Ascending aorta (tissue), 2 donors: Measurements from ENCODE around the gene DLG1. TPM values are rescaled to one million over a fixed set of nuclear protein-coding genes. Genes with fewer than 3 reads are reported as not detected.

ENCODE experiments used
- DNase-seq, 2 donors: peaks; one replicate each; pipeline ENCODE4 v3.0.0-alpha.2; 2019; ENCODE audit warnings: low spot score in 2 of 2
- H3K27ac ChIP-seq, 2 donors: fragments of 200-600 bp; sonication (generic); one replicate each; pipeline ENCODE4 v1.5.1; 2016 to 2017; ENCODE audit warnings: mild to moderate bottlenecking in 1 of 2
- H3K27me3 ChIP-seq: fragments of 200-600 bp; sonication (generic); one replicate; pipeline ENCODE4 v1.5.1; 2017
- H3K36me3 ChIP-seq, 2 donors: fragments of 200-600 bp; sonication (generic); one replicate each; pipeline ENCODE4 v1.5.1; 2016
- H3K4me1 ChIP-seq, 2 donors: fragments of 200-600 bp; sonication (generic); one replicate each; pipeline ENCODE4 v1.5.1; 2016 to 2017; ENCODE audit warnings: mild to moderate bottlenecking in 1 of 2
- H3K4me3 ChIP-seq, 2 donors: fragments of 200-600 bp; sonication (generic); one replicate each; pipeline ENCODE4 v1.5.1; 2016 to 2017; ENCODE audit warnings: mild to moderate bottlenecking in 1 of 2
- H3K9me3 ChIP-seq, 2 donors: fragments of 200-600 bp; sonication (generic); one replicate each; pipeline ENCODE4 v1.5.1; 2016
- CTCF ChIP-seq, 3 experiments: fragments of 200-600 bp in 2 of 3; fragments of 450-650 bp in 1 of 3; sonication (generic) in 2 of 3; IDR thresholded peaks; one replicate each; pipeline ENCODE4 v1.5.1; 2016 to 2019; ENCODE audit warnings: antibody characterized with exemption in 3 of 3, mild to moderate bottlenecking in 1 of 3, moderate library complexity in 1 of 3
- intact Hi-C: fragments of 100-400 bp; cut with DNase I; formaldehyde crosslinking; loops from one replicate; pipeline ENCODE4 v1.15.1; 2023
- total RNA-seq: library from RNA; depleted of rRNA; stranded (reverse); fragments of >200 nt; gene quantifications from one replicate; pipeline ENCODE4 v1.1.0, GENCODE V29; 2016

Gene DLG1
- total RNA-seq, 1 donor from 2014 or later = 31.0 TPM

GRCh38 chr3:197083486-197083885, 214.9 kb downstream of the DLG1 start:
- Histone ChIP-seq H3K36me3 (no peaks in the 10 kb centered on the region), H3K27me3 (no peaks in the 10 kb centered on the region), H3K27ac (no peak overlapping the region), H3K9me3 (no peaks in the 10 kb centered on the region), H3K4me1 (no peaks in the 10 kb centered on the region), H3K4me3 (no peak overlapping the region)
- DNase-seq = no peak
- intact Hi-C loops = no loop called here
- no peak for TF ChIP-seq CTCF (IDR thresholded peaks at IDR 0.05)

GRCh38 chr3:197082871-197083270, 215.5 kb downstream of the DLG1 start:
- Histone ChIP-seq H3K27me3 (no peaks in the 10 kb centered on the region), H3K4me1 (no peaks in the 10 kb centered on the region), H3K4me3 (no peak overlapping the region), H3K36me3 (peaks cover 0 to 1% of the 10 kb centered on the region in 2 donors), H3K9me3 (no peaks in the 10 kb centered on the region), H3K27ac (no peak overlapping the region)
- DNase-seq = no peak
- TF ChIP-seq CTCF (IDR thresholded peaks at IDR 0.05) = no peak
- intact Hi-C loops = no loop called here

- Histone ChIP-seq H3K36me3 (peaks cover 5 to 6% of the 10 kb centered on the region in 2 donors), H3K9me3 (no peaks in the 10 kb centered on the region), H3K27me3 (no peaks in the 10 kb centered on the region), H3K4me3 (no peak overlapping the region), H3K4me1 (no peaks in the 10 kb centered on the region), H3K27ac (no peak overlapping the region)
- intact Hi-C loops = no loop called here
- no peak for TF ChIP-seq CTCF (IDR thresholded peaks at IDR 0.05)
- DNase-seq = no peak
These were observed 218.1 kb downstream of the DLG1 start for GRCh38 chr3:197080344-197080743.

GRCh38 chr3:197076415-197076814, 222.0 kb downstream of the DLG1 start:
- H3K9me3 ChIP-seq = no peaks in the 10 kb centered on the region
- no peak for TF ChIP-seq CTCF (IDR thresholded peaks at IDR 0.05)
- H3K36me3 ChIP-seq = peaks cover 5 to 6% of the 10 kb centered on the region in 2 donors
- H3K4me3 ChIP-seq = no peak overlapping the region
- no peak overlapping the region for H3K27ac ChIP-seq
- no peak for DNase-seq
- intact Hi-C loops = no loop called here
- H3K27me3 ChIP-seq = no peaks in the 10 kb centered on the region
- no peaks in the 10 kb centered on the region for H3K4me1 ChIP-seq

- no peak for TF ChIP-seq CTCF (IDR thresholded peaks at IDR 0.05)
- Histone ChIP-seq H3K36me3 (peaks cover 0 to 14% of the 10 kb centered on the region in 2 donors), H3K4me3 (no peak overlapping the region), H3K27me3 (no peaks in the 10 kb centered on the region), H3K27ac (no peak overlapping the region), H3K9me3 (no peaks in the 10 kb centered on the region), H3K4me1 (no peaks in the 10 kb centered on the region)
- intact Hi-C loops = no loop called here
- DNase-seq = no peak
These were observed 230.3 kb downstream of the DLG1 start for GRCh38 chr3:197068077-197068476.

- no peak for TF ChIP-seq CTCF (IDR thresholded peaks at IDR 0.05)
- intact Hi-C loops = no loop called here
- no peaks in the 10 kb centered on the region for H3K4me1 ChIP-seq
- no peak for DNase-seq
- H3K9me3 ChIP-seq = no peaks in the 10 kb centered on the region
- H3K27ac ChIP-seq = no peak overlapping the region
- H3K36me3 ChIP-seq = peaks cover 4 to 23% of the 10 kb centered on the region in 2 donors
- H3K4me3 ChIP-seq = no peak overlapping the region
- H3K27me3 ChIP-seq = no peaks in the 10 kb centered on the region
These were observed 233.6 kb downstream of the DLG1 start for GRCh38 chr3:197064771-197065170.
